ENCODE measurements around the gene AMZ1. TPM values are rescaled to one million over a fixed set of nuclear protein-coding genes. Genes with fewer than 3 reads are reported as not detected.

The AMZ1 gene
- total RNA-seq, 1 experiment from 2014 or later: 0.74 TPM

DNA sequence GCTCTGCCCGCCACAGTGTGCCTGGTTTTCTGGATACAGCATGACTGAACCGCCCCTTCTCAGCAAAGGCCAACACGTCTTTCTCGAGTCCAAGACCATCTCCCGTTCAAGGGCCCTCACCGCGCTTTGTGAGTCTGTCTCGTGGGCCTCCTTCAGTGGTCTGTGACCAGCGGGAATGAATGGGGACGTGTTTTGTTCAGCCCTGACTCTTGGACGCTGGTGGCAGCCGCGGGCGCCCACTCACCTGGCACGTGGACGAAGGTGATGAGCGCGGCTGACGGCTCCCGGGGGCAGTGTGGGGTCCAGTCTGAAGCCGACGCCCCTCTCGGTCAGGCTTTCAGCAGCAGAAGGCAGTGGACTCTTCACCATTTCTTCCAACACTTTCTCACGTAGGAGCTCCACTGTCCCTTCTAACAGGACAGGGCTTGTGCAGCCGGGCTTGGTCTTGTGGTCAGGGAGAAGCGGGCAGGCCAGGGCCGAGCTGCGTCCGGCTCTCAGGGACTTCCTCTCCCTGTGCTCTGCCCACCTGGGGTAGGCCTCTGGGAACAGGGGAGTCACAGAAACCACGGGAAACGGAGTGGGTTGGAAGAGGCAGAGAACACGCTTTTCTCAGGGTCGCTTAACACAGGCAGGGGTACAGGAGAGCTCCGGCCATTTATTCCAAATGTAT lies 30.4 kb downstream of the AMZ1 start:
- Mint-ChIP-seq H3K4me1 (peaks cover 3 to 14% of the 10 kb centered on the region in 2 experiments; a peak in 3 of 4 replicates), H3K27ac (peak overlapping the region; percentile 56 to 78 (median 73); a peak in 3 of 7 replicates), H3K4me3 (no peak overlapping the region), H3K36me3 (ENCODE audit: insufficient read depth in 1 of 3, low read depth in 3 of 3) (peaks cover 23 to 54% (median 51%) of the 10 kb centered on the region in 3 experiments), H3K27me3 (ENCODE audit: low read depth) (no peaks in the 10 kb centered on the region), H3K9me3 (no peaks in the 10 kb centered on the region)
- Histone ChIP-seq H3K56ac (ENCODE audit: insufficient read length, low read depth, low read length) (no peak overlapping the region), H3K14ac (ENCODE audit: insufficient read depth, low read length) (no peak overlapping the region), H3K4ac (ENCODE audit: low read depth, low read length) (no peak overlapping the region), H2AFZ (ENCODE audit: low read length) (no peak overlapping the region), H3K9me3 (ENCODE audit: control insufficient read depth, low read depth, low read length) (no peaks in the 10 kb centered on the region), H3K9ac (ENCODE audit: extremely low read depth, insufficient read length, low read length) (no peak overlapping the region), H3K27me3 (ENCODE audit: insufficient read depth, low read length) (no peaks in the 10 kb centered on the region), H2BK20ac (ENCODE audit: low read depth, low read length, poor library complexity, severe bottlenecking) (no peak overlapping the region), H3K79me1 (ENCODE audit: insufficient read depth, low read depth, low read length, poor library complexity, severe bottlenecking) (no peaks in the 10 kb centered on the region), H2BK15ac (ENCODE audit: low read depth, low read length) (no peak overlapping the region), H3T11ph (ENCODE audit: low read length) (no peak overlapping the region), H2BK12ac (ENCODE audit: insufficient read length, low read depth, low read length) (no peak overlapping the region), H3K27ac (ENCODE audit: insufficient read length, low read depth, low read length) (no peak overlapping the region), H2BK120ac (ENCODE audit: low read depth, low read length, poor library complexity, severe bottlenecking) (no peak overlapping the region), H3K23me2 (ENCODE audit: insufficient read length, low read depth, low read length, poor library complexity, severe bottlenecking) (no peaks in the 10 kb centered on the region), H3K79me2 (ENCODE audit: insufficient read depth, low read length) (no peaks in the 10 kb centered on the region), H3K4me1 (ENCODE audit: insufficient read depth, low read length) (no peaks in the 10 kb centered on the region), H4K5ac (ENCODE audit: insufficient read length, low read depth, low read length) (no peak overlapping the region), H4K91ac (ENCODE audit: insufficient read length, low read depth, low read length) (no peak overlapping the region), H2AK5ac (ENCODE audit: insufficient read length, low read length) (no peak overlapping the region), H4K8ac (replicated peaks; ENCODE audit: insufficient read length, low read depth, low read length) (no peak overlapping the region), H4K20me1 (ENCODE audit: control insufficient read depth, insufficient read depth, insufficient read length) (no peaks in the 10 kb centered on the region), H3K4me2 (ENCODE audit: insufficient read depth, insufficient read length, low read length) (no peak overlapping the region), H3K18ac (ENCODE audit: insufficient read length, low read depth, low read length) (no peak overlapping the region), H3K23ac (ENCODE audit: insufficient read length, low read depth, low read length) (no peak overlapping the region), H2BK5ac (ENCODE audit: insufficient read length, low read length) (no peak overlapping the region)
- DNase-seq: no peak
- WGBS (ENCODE audit: extremely low coverage, insufficient read length, low lambda C conversion rate): no CpG with 5 or more reads among the region's 34 CpGs
- TF ChIP-seq, protein P1, sequence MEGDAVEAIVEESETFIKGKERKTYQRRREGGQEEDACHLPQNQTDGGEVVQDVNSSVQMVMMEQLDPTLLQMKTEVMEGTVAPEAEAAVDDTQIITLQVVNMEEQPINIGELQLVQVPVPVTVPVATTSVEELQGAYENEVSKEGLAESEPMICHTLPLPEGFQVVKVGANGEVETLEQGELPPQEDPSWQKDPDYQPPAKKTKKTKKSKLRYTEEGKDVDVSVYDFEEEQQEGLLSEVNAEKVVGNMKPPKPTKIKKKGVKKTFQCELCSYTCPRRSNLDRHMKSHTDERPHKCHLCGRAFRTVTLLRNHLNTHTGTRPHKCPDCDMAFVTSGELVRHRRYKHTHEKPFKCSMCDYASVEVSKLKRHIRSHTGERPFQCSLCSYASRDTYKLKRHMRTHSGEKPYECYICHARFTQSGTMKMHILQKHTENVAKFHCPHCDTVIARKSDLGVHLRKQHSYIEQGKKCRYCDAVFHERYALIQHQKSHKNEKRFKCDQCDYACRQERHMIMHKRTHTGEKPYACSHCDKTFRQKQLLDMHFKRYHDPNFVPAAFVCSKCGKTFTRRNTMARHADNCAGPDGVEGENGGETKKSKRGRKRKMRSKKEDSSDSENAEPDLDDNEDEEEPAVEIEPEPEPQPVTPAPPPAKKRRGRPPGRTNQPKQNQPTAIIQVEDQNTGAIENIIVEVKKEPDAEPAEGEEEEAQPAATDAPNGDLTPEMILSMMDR (conservative IDR thresholded peaks at IDR 0.05): no peak

All from H9 (cell line).